ENCODE data around the gene GRIK1. TPM values are rescaled to one million over a fixed set of nuclear protein-coding genes. Genes with fewer than 3 reads are reported as not detected.

GRIK1 gene
- total RNA-seq, 2 donors from 2014 or later = not detected

DNA sequence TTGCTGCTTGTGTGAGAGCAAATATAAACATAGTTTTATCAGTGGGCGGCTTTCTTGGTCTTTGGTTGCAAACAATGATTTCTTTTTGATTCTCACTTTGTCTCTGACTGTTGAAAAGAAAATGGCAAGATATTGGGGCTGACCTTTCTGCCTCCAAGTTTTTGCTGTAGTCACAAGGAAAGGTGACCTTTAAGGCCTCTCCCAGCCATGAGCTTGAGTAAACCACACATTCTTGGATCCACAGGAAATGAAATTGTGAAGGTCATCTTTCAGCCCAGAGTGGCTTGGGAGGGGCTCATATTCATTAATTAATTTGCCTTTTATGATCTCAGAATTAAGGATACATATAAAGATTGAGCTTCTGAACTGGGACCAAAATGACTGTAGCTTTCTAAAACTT is 399.5 kb downstream of the GRIK1 start:
- Mint-ChIP-seq H3K4me1 (no peaks in the 10 kb centered on the region), H3K36me3 (ENCODE audit: low read depth) (no peaks in the 10 kb centered on the region), H3K4me3 (no peak overlapping the region), H3K27ac (no peak overlapping the region), H3K27me3 (no peaks in the 10 kb centered on the region)
- no peaks in the 10 kb centered on the region for H3K9me3 ChIP-seq (ENCODE audit: control insufficient read depth, low read length, poor library complexity, severe bottlenecking)
- DNase-seq = no peak
- ATAC-seq = no peak

DNA sequence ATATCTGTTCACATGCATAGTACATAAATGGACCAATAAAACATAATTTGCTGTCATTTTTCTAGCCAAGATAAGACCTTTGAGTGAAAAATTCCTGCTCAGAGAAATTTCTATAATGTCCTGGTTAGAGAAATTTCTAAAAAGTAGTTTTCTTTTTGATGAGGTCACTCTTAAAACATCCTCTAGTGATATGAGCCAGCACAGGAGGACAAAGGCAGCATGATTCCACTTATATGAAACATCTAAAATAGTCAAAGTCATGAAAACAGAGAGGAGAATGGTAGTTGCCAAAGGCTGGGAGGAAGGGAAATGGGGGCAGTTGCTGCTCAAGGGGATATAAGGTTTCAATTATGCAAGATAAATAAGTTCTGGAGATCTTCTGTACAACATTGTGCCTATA is 401.7 kb downstream of the GRIK1 start:
- no peaks in the 10 kb centered on the region for H3K4me1 Mint-ChIP-seq
- ATAC-seq (no peak), DNase-seq (no peak)
- no peak overlapping the region for H3K4me3 Mint-ChIP-seq
- no peaks in the 10 kb centered on the region for H3K27me3 Mint-ChIP-seq
- H3K9me3 ChIP-seq (ENCODE audit: control insufficient read depth, low read length, poor library complexity, severe bottlenecking) = no peaks in the 10 kb centered on the region
- no peak overlapping the region for H3K27ac Mint-ChIP-seq
- H3K36me3 Mint-ChIP-seq (ENCODE audit: low read depth) = peaks cover 3% of the 10 kb centered on the region

DNA sequence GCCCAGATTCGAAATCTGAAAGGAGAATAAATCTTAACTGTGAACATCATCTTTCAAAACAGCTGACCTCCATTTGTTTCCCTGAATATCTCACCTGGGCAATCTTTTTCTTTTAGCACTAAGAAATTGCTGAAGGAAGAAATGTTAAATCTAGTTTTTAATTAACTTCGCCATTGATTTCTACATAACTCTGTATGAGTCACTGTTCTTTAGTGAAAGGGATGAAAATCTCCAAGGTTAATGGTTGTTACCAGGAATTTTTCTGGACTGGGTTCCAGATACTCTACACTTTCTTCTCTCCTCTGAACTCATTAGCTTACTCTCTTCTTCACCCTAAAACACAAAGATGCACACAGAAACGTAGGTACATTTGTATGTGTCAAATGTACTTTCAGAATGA is 405.3 kb downstream of the GRIK1 start:
- Mint-ChIP-seq H3K27ac (no peak overlapping the region), H3K4me1 (no peaks in the 10 kb centered on the region), H3K27me3 (no peaks in the 10 kb centered on the region), H3K4me3 (no peak overlapping the region), H3K36me3 (ENCODE audit: low read depth) (peaks cover 7% of the 10 kb centered on the region)
- no peaks in the 10 kb centered on the region for H3K9me3 ChIP-seq (ENCODE audit: control insufficient read depth, low read length, poor library complexity, severe bottlenecking)
- DNase-seq = no peak
- no peak for ATAC-seq

DNA sequence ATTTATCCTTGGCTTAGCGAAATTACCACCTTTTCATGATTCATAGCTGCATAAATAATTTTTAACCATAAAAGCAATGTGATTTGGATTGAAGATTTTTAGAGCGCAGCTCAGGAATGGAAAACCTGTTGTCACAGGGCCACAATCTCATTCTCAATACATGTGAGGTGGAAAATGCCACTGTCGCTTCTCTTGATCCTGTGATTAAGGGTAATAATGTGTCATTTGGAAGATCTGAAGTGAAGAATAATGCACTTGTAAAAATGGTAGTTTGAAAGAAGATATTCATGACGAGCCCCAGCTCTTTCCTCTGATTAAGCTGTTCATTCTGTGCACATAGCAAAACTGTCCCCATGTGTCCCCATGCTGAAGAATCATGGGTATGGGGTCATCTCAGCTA is 410.7 kb downstream of the GRIK1 start:
- peaks cover 10% of the 10 kb centered on the region for H3K36me3 Mint-ChIP-seq (ENCODE audit: low read depth)
- DNase-seq = no peak
- no peaks in the 10 kb centered on the region for H3K4me1 Mint-ChIP-seq
- no peak overlapping the region for H3K4me3 Mint-ChIP-seq
- no peaks in the 10 kb centered on the region for H3K27me3 Mint-ChIP-seq
- no peaks in the 10 kb centered on the region for H3K9me3 ChIP-seq (ENCODE audit: control insufficient read depth, low read length, poor library complexity, severe bottlenecking)
- no peak overlapping the region for H3K27ac Mint-ChIP-seq
- no peak for ATAC-seq

DNA sequence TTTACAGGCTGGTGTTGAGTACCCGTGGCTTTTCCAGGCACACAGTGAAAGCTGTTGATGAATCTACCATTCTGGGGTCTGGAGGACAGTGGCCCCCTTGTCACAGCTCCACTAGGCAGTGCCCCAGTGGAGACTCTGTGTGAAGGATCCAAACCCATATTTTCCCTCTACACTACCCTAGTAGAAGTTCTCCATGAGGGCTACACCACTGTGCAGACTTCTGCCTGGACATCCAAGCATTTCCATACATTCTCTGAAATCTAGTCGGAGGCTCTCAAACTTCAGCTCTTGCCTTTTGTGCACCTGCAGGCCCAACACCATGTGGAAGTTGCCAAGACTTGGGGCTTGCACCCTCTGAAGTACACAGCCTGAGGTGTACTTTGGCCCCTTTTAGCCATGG is 413.3 kb downstream of the GRIK1 start:
- H3K36me3 Mint-ChIP-seq (ENCODE audit: low read depth) = peaks cover 6% of the 10 kb centered on the region
- H3K4me1 Mint-ChIP-seq = no peaks in the 10 kb centered on the region
- no peak overlapping the region for H3K27ac Mint-ChIP-seq
- H3K9me3 ChIP-seq (ENCODE audit: control insufficient read depth, low read length, poor library complexity, severe bottlenecking) = no peaks in the 10 kb centered on the region
- no peak overlapping the region for H3K4me3 Mint-ChIP-seq
- H3K27me3 Mint-ChIP-seq = no peaks in the 10 kb centered on the region
- ATAC-seq (no peak), DNase-seq (no peak)

DNA sequence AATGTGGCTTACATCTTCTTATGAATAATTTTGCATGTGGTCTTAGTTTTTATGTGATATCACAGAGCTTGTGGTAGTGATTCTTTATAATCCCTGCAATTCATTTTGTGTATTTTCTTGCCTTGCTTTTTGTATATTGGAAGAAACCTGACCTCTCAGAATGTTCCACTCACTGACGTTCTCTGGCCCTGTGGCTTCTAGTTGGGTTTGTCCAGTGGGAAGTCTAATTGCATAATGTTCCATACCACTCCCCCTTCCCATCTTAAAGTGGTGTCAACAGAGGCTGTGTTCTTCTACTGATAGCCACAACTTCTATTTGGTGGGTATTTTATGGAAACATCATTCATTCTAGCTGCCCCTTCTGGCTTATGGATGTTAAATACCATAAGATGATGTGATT is 415.7 kb downstream of the GRIK1 start:
- H3K4me3 Mint-ChIP-seq = no peak overlapping the region
- peaks cover 3% of the 10 kb centered on the region for H3K36me3 Mint-ChIP-seq (ENCODE audit: low read depth)
- H3K27ac Mint-ChIP-seq = no peak overlapping the region
- ATAC-seq (no peak), DNase-seq (no peak)
- H3K4me1 Mint-ChIP-seq = no peaks in the 10 kb centered on the region
- H3K9me3 ChIP-seq (ENCODE audit: control insufficient read depth, low read length, poor library complexity, severe bottlenecking) = no peaks in the 10 kb centered on the region
- H3K27me3 Mint-ChIP-seq = no peaks in the 10 kb centered on the region

DNA sequence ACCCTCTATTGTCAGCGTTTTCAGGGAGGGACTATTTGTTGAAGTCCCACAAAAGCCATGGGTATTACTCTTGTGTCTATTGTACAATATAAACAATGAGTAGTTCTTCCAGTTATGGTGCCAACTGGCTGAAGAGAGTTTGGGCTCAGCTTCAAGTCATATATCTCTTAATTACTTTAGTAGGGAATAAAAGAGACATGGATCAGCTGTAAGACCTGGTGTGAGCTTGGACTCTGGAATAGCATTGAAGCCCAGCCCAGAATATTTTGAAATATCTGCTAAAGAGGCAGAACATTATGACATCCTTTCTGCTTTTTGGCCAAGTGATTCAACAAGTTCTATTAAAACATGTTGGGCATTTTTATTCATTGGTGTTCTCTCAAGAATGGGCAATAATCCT is 416.1 kb downstream of the GRIK1 start:
- no peaks in the 10 kb centered on the region for H3K27me3 Mint-ChIP-seq
- no peak overlapping the region for H3K27ac Mint-ChIP-seq
- DNase-seq = no peak

DNA sequence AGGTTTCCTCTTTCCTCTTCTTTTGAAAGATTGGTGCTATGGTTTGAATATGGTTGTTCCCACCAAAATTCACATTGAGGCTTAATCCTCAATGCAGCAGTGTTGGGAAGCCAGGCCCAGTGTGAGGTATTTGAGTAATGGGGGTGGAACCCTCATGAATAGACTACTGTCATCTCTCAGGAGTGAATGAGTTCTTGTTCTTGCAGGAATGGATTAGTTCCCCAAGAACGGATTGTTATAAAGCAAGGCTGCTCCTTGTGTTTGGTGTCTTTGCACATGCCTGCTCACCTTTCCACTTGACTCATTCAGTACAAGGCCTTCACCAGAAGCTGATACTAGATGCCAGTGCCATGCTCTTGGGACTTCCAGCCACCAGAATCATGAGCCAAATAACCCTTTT is 417.9 kb downstream of the GRIK1 start:
- H3K9me3 ChIP-seq (ENCODE audit: control insufficient read depth, low read length, poor library complexity, severe bottlenecking) = no peaks in the 10 kb centered on the region
- Mint-ChIP-seq H3K36me3 (ENCODE audit: low read depth) (no peaks in the 10 kb centered on the region), H3K27me3 (no peaks in the 10 kb centered on the region), H3K4me1 (no peaks in the 10 kb centered on the region), H3K4me3 (no peak overlapping the region), H3K27ac (no peak overlapping the region)
- no peak for ATAC-seq
- DNase-seq = no peak

More for the DNA sequence above, 416.1 kb downstream of the GRIK1 start:
- no peak overlapping the region for H3K4me3 Mint-ChIP-seq
- peaks cover 3% of the 10 kb centered on the region for H3K36me3 Mint-ChIP-seq (ENCODE audit: low read depth)
- H3K9me3 ChIP-seq (ENCODE audit: control insufficient read depth, low read length, poor library complexity, severe bottlenecking) = no peaks in the 10 kb centered on the region
- H3K4me1 Mint-ChIP-seq = no peaks in the 10 kb centered on the region
- ATAC-seq = no peak

DNA sequence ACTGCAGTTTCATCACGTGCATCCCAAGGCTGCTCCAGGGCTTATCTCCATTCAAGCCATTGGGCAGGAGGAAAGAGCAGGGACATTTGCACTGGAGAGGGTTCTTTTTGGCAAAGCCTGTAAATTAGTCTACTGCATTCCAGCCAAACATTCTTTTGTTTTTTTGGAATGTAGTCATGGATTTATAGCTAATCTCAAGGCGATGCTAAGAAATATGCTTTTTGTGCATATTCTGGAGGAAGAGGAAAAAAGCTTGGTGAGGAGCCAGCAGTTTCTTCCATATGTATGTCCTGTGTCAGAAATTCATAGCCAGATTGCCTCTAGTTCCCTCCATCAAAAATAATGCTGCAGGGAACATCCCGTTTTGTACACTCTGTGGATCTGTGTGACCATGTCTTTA is 419.6 kb downstream of the GRIK1 start:
- ATAC-seq (no peak), DNase-seq (no peak)
- Mint-ChIP-seq H3K36me3 (ENCODE audit: low read depth) (no peaks in the 10 kb centered on the region), H3K4me3 (no peak overlapping the region), H3K4me1 (no peaks in the 10 kb centered on the region), H3K27ac (no peak overlapping the region), H3K27me3 (no peaks in the 10 kb centered on the region)
- H3K9me3 ChIP-seq (ENCODE audit: control insufficient read depth, low read length, poor library complexity, severe bottlenecking) = no peaks in the 10 kb centered on the region

DNA sequence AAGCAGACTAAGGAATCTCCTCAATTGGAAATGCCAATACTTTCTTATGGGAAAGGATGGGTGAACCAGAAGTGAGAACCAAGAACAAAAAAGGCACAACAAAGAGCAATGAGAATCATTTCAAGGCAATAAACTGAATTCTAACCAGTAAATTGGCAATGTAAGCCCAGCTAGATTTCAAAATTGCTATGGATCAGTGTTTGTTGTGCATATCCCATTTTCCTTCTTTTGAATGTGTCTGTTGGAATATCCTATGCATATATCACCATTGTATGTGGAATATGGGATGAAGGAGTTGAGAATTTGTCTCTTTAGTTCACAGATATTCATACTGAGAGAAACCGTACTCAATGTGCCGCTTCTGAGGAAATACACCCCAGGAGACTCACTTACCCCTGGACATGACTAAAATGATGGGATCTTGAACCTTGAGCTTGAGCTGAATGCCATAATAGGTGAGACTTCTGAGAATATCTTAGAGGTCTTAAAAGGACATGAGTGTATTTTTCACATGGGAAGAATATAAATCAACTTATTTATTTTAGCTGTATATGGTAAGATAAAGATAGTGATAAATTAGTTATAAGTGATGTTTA is 425.0 kb downstream of the GRIK1 start:
- Mint-ChIP-seq H3K27ac (no peak overlapping the region), H3K27me3 (no peaks in the 10 kb centered on the region), H3K4me1 (no peaks in the 10 kb centered on the region), H3K36me3 (ENCODE audit: low read depth) (no peaks in the 10 kb centered on the region), H3K4me3 (no peak overlapping the region)
- no peaks in the 10 kb centered on the region for H3K9me3 ChIP-seq (ENCODE audit: control insufficient read depth, low read length, poor library complexity, severe bottlenecking)
- ATAC-seq (no peak), DNase-seq (no peak)

DNA sequence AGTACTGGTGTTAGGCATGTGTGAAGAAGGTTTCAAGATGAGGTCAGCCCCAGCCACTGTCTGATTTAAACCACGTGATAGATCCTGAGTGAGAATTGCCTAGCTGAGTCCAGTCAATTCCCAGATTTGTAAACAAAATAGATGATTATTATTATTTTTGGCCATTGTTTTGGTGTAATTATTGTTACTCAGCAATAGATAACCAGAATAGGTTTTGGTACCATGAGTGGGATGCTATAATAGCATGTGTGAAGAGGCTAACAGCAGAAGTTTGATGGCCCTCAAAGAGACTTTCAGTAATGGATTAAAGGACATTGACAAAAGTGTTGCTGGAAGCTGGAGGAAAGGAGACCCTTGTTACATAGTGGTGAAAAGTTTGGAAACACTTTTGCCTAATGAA is 426.3 kb downstream of the GRIK1 start:
- H3K4me3 Mint-ChIP-seq = no peak overlapping the region
- H3K27me3 Mint-ChIP-seq = no peaks in the 10 kb centered on the region
- no peaks in the 10 kb centered on the region for H3K36me3 Mint-ChIP-seq (ENCODE audit: low read depth)
- ATAC-seq (no peak), DNase-seq (no peak)
- H3K4me1 Mint-ChIP-seq = no peaks in the 10 kb centered on the region
- no peak overlapping the region for H3K27ac Mint-ChIP-seq
- H3K9me3 ChIP-seq (ENCODE audit: control insufficient read depth, low read length, poor library complexity, severe bottlenecking) = no peaks in the 10 kb centered on the region

DNA sequence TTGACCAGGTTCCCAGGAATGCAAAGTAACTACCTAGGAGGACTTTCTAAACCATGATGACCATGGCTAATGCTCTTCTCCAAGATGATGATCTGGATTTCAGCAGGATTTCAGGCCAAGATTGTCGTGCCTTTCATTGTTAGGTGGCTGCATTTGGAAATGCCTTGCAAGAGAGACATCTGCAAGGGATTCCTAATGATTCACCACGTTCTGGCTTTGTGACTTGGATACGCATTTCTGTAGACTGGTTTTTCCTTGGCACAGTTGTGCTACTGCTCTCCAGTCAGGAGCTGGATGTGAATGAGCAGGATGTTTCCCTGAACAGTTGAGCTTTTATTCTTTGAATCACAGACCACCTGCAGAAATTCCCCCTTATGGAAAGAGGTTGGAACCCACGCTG is 428.7 kb downstream of the GRIK1 start:
- H3K36me3 Mint-ChIP-seq (ENCODE audit: low read depth) = no peaks in the 10 kb centered on the region
- DNase-seq (no peak), ATAC-seq (no peak)
- H3K27ac Mint-ChIP-seq = no peak overlapping the region
- H3K27me3 Mint-ChIP-seq = no peaks in the 10 kb centered on the region
- no peaks in the 10 kb centered on the region for H3K9me3 ChIP-seq (ENCODE audit: control insufficient read depth, low read length, poor library complexity, severe bottlenecking)
- H3K4me1 Mint-ChIP-seq = no peaks in the 10 kb centered on the region
- H3K4me3 Mint-ChIP-seq = no peak overlapping the region

DNA sequence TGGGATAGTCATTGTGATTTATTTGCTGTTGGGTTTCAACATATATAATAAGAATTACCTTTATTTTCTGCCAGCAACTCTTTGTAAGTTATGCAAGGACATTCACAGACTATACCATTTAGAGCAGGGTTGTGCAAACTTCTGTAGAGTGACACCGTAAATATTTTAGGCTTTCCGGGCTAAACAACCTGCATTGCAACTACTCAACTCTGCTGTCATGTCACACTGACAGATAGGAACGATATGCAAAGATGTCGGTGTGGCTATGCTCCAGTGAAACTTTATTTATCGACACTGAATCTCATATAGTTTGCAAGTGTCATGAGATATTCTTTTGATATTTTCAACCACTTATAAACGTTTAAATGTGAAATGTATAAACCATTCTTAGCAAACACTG is 430.7 kb downstream of the GRIK1 start:
- DNase-seq = no peak

DNA sequence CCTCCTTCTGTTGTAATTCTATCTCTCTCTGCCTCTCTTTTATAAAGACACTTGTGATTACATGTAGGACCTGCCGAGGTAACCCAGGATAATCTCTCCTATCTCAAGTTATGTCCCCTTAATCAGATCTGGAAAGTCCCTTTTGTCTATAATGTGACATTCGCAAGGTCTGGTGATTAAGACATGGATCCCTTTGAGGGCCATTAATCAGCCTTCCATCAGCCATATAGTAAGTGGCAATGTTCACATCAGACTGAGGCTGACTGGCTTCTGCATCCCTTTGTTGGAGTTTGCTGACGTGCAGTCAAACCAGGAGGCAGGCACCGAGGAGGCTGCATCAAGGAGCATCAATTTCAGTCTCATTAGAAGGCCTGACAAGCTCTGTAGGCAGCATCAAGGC is 431.5 kb downstream of the GRIK1 start:
- H3K4me1 Mint-ChIP-seq = no peaks in the 10 kb centered on the region
- no peak for DNase-seq
- H3K27me3 Mint-ChIP-seq = no peaks in the 10 kb centered on the region
- ATAC-seq = no peak
- no peak overlapping the region for H3K27ac Mint-ChIP-seq
- no peaks in the 10 kb centered on the region for H3K9me3 ChIP-seq (ENCODE audit: control insufficient read depth, low read length, poor library complexity, severe bottlenecking)
- no peak overlapping the region for H3K4me3 Mint-ChIP-seq
- H3K36me3 Mint-ChIP-seq (ENCODE audit: low read depth) = peaks cover 5% of the 10 kb centered on the region

More for the DNA sequence above, 430.7 kb downstream of the GRIK1 start:
- H3K9me3 ChIP-seq (ENCODE audit: control insufficient read depth, low read length, poor library complexity, severe bottlenecking) = no peaks in the 10 kb centered on the region
- Mint-ChIP-seq H3K36me3 (ENCODE audit: low read depth) (peaks cover 3% of the 10 kb centered on the region), H3K4me3 (no peak overlapping the region), H3K4me1 (no peaks in the 10 kb centered on the region), H3K27ac (no peak overlapping the region), H3K27me3 (no peaks in the 10 kb centered on the region)
- ATAC-seq = no peak
